ENCODE results near the gene CCDC74A.
"Not testable (repeated sequence)": the region's sequence is repeated elsewhere in the genome, so short reads cannot be mapped to it uniquely, and the experiment has no call there.

DNA sequence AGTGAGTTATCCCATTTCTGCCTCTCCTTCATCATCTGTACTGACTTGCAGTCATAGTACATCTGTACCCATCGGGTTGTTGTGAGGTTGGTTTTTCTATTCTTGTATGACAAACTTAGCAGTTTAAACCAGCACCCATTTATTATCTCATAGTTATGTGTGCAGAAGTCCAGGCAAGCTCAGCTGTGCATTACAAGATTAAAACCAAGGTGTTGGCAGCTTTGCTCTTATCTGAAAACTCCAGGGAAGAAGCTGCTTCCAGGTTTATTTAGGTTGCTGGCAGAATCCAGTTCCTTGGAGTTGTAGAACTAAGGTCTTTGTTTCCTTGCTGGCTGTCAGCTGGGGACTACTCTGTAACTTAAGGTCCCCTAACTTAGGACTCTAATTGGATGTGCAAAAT, 32.2 kb upstream of the CCDC74A start:
- TF ChIP-seq POLR2AphosphoS5, POLR2A (IDR thresholded peaks at IDR 0.05): not testable (repeated sequence)
- TF ChIP-seq, protein P1, sequence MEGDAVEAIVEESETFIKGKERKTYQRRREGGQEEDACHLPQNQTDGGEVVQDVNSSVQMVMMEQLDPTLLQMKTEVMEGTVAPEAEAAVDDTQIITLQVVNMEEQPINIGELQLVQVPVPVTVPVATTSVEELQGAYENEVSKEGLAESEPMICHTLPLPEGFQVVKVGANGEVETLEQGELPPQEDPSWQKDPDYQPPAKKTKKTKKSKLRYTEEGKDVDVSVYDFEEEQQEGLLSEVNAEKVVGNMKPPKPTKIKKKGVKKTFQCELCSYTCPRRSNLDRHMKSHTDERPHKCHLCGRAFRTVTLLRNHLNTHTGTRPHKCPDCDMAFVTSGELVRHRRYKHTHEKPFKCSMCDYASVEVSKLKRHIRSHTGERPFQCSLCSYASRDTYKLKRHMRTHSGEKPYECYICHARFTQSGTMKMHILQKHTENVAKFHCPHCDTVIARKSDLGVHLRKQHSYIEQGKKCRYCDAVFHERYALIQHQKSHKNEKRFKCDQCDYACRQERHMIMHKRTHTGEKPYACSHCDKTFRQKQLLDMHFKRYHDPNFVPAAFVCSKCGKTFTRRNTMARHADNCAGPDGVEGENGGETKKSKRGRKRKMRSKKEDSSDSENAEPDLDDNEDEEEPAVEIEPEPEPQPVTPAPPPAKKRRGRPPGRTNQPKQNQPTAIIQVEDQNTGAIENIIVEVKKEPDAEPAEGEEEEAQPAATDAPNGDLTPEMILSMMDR (IDR thresholded peaks at IDR 0.05): not testable (repeated sequence)

All from upper lobe of left lung (tissue), 4 donors.